Suppressor macrophage treated with lipopolysaccharide for 4 hours (primary cell): Measurements from ENCODE around the gene ST8SIA3.
A peak's percentile ranks its signal among the peaks of the same experiment; 100 is the strongest.

ENCODE experiments used
- DNase-seq: peaks from one replicate; pipeline ENCODE4 v3.0.0-alpha.2; 2020

Gene ST8SIA3

DNA sequence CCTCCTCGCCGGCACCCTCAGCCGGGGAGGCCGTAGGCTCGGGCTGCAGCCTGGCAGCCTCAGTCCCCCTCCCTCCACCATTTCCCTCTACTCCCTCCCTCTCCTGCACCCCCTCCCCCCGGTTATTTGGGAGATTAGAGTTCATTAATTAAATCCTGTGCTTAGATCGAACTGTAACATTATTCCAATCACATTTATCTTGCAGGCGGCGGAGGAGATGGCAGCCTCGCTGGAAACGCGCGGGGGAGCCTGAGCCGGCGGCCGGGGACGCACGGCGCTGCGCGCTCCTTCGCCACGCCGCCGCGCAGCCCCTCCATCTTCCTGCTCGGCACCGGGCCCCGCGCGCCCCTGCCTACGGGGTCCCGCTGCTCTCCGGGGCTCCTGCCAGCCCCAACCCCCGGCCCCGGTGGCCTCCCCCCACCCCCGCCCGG, at the start of gene ST8SIA3:
TSS of gene ST8SIA3 (plus strand) at position 287 of the 431 bp plus-strand sequence. CDS start 290 bp downstream, outside the sequence.
- no peak for DNase-seq

DNA sequence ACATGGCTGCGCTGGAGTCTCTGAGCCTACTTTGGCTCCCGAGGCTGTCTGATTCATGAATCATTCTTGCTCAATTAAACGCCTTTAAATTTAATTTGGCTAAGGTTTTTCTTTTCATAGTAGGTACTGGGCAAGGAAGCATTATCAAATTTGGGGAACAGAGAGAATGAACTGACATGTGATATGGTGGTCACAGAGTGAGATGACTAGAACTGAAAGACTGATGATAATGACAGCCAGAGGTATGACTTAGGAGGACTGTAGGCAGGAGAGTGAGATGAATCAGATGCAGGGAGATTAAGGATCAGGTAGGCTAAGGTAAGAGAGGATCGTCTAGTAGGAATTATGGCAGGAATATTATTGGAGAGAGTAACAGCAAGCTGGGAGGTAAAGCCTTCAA, 40.9 kb upstream of the ST8SIA3 start:
- DNase-seq, result no peak

DNA sequence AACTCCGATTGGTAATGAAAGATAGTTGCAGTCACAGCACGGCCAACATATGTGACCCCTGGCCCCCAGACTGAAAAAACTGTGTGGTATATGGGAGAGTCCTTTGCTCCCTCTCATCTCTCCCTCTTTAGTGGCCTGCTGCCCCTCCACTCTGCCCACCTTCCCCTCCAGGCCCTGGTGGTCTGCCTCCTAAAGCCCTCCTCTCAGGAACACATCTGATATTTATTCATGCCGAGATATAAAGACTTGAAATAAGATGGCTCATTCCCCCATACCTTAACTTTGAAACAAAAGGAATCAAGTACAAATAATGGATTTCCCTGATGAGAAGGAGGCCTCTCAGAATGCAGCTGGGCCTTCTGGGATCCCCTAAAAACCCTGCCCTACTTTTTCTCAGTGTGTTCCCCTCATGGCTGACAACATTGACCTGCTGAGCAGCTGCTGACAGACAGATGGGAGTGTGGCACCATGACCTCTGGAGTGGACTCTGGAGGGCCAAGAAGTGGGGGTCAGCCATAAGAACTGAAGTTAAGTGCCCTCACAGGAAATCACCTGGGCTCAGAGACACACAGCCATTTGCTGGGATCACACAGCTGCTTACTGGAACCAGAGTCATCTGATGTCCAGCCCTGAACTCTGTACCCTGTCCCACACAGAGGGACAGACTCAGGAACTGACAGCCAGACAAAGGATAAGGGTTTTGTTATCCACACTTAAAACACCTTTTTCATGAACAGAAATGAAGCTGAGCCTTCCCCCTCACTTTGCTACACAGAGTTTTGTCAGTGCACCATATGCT, 39.8 kb upstream of the ST8SIA3 start:
- DNase-seq, result no peak

GRCh38 chr18:57320603-57321002, 31.8 kb upstream of the ST8SIA3 start:
- DNase-seq, result no peak

- DNase-seq, result no peak
Observed at GRCh38 chr18:57325491-57326166, 26.7 kb upstream of the ST8SIA3 start.

GRCh38 chr18:57326718-57327323, 25.5 kb upstream of the ST8SIA3 start:
- DNase-seq, result no peak

DNA sequence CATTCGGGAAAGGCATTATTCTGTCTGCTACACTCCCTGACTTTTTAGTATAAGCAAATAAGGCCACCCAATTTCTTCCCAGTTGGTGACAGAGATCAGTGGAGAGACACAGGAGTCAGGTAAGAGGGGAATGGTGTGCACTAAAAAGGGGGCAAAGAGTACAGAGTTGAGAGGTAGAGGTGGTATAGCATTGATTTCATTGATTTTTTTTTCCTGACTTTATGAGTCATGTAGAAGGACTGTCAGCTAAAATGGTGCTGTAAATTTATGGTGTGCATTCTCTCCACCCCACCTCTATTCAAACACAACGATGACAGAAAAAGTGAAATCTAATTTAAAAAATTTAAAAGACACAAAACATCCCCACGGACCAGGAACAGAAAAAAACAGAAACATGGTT, 23.7 kb upstream of the ST8SIA3 start:
- no peak for DNase-seq

DNA sequence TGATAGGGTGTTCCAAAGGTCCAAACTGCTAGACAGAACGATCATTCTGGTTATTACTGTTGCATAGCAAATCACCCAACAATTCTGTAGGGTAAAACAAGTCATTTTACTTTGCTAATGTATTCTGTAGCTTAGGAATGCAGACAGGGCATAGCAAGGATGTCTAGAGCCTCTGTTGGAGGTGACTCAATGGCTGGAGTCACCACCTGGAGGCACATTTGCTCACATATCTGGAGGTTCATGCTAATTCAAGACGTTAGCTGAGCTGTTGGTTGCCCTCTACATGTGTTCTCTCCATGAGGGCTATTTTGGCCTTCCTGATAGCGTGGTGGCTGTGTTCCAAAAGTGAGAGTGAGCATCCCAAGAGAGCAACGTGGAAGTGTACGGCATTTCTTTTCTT, 22.5 kb upstream of the ST8SIA3 start:
- no peak for DNase-seq

- no peak for DNase-seq
Observed at GRCh38 chr18:57331718-57332117, 20.6 kb upstream of the ST8SIA3 start.

DNA sequence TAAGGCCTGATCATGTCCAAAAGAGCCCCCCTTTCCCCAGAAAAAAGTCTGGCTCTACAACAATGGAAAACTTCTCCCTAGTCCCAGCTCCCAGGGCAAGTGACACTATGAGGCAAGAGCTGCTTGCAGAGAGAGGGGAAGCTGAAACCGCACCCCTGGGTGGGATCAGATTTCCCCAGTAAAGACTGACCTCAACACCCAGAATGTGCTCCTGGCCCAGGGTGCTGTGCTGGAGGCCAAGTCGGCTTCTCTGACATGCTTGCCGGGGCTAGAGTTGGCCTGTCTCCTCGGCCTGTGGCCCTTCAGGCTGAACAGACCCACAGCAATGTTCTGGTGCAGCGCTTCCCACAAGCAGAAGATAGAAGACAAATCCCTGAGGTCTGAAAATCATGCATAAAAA, 18.4 kb upstream of the ST8SIA3 start:
- DNase-seq, result no peak

GRCh38 chr18:57334383-57334782, 18.0 kb upstream of the ST8SIA3 start:
- no peak for DNase-seq

- DNase-seq, result no peak
Observed at GRCh38 chr18:57336343-57336742, 16.0 kb upstream of the ST8SIA3 start.

GRCh38 chr18:57337890-57338289, 14.5 kb upstream of the ST8SIA3 start:
- no peak for DNase-seq

GRCh38 chr18:57343833-57344232, 8.5 kb upstream of the ST8SIA3 start:
- no peak for DNase-seq

- DNase-seq, result no peak
Observed at GRCh38 chr18:57346876-57347275, 5.5 kb upstream of the ST8SIA3 start.

DNA sequence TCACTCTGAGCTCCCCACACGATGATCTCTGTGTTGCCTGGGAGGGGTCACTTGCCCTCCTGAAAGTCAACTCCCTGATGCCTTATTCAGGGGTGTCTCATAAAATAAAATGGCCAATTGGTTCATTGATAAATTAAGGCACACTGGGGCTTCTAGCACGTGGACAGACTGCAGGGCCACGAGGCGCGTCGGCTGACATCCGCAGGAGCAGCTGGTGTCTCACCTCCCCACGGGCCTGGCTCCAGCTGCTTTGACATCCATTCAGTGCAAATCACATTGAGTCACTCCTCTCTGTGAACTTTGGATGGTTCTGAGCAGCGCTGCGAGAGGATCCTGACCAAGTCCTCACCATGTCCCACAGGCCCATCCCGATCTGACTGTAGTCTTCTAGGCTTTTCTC, 4.6 kb upstream of the ST8SIA3 start:
- DNase-seq, result no peak

DNA sequence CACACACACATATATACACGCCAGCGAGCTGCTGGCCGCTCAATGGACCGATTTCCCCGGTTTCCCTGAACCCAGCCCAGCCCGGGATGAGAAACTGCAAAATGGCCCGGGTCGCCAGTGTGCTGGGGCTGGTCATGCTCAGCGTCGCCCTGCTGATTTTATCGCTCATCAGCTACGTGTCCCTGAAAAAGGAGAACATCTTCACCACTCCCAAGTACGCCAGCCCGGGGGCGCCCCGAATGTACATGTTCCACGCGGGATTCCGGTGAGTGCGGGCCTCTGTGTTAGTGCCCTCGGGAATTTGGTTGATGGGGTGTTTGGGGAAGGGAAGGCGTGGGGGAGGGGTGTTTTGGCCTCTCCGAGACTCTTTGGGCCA, 392 bp downstream of the ST8SIA3 start:
- no peak for DNase-seq

DNA sequence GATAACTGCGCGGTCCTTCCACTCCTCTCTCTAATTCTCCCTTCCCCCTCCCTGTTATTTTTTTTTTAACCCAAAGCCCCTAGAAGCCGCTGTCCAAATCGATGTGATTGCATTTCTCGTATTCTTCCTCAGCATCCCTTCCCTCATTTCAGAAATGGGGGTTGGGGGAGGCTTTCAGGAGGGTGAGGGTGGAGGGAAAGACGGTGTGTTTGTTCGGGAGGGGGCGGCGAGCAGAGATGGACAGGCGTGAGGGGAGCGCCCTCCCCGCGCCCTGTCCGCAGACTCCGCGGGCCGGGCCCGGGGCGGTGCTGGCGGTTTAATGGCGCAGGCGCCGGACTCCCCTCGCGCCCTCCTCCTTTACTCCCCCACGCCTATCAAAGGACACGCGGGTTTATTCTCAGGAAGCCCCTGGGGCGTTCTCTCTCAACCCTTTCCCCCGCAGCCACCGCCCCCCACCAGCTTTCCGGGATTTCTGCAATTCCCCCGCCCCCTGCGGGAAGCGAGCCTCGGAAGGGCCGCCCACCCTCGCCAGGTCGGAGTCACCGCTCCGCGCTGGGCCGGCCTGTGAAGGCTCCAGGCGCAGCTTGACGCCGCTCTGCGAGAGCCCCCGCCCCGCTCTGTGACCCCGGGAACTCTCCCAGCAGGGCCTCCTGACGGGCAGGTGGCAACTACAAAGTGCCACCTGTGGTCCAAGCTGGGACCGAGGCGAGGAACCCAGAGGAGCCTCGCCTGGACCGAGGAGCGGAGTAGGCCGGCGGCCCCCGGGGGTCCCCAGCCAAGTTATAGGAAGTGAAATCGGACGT, 981 bp downstream of the ST8SIA3 start:
- DNase-seq, result no peak

DNA sequence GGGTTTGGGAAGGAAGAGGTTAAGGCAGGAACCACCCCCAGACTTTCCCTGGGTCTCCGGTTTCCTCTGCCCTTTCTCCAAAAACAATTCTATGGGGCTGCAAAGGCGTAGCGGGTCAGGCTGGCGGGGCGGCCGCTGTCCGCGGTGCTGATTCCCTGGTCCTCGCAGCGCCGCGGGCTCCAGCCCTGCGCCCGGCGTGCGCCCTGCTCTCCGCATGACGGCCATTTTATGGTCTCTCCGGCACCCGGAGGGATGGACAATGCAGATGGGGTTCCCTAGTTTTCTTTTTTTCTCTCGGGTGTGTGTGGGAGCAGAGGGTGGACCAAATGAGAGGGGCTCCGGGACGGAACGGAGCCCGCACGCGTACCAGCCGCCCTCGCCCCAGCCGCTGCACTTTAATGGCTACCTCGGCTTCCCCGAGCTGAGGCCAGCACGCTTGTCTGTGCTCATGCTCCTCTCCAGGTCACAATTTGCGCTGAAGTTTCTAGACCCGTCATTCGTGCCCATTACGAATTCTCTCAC, 1.6 kb downstream of the ST8SIA3 start:
- DNase-seq, result peak; percentile 28

DNA sequence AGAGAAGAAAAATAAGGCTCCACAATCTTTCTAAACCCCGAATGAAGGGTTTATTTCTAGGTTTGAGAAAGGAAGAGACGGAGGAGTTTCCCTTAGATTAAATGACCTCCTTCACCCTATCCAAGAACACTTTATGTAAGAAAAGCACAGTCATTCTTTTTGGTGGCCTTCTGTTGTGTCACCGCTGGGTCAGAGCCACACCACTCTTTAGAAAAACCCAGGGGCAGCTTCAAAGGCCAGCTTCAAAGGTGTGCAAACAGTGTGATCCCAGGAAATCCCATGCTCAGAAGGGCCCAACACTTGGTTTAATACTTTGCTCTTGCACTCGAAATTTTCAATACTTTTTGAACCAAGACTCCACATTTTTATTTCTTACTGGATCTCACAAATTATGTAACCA, 7.1 kb downstream of the ST8SIA3 start:
- no peak for DNase-seq

DNA sequence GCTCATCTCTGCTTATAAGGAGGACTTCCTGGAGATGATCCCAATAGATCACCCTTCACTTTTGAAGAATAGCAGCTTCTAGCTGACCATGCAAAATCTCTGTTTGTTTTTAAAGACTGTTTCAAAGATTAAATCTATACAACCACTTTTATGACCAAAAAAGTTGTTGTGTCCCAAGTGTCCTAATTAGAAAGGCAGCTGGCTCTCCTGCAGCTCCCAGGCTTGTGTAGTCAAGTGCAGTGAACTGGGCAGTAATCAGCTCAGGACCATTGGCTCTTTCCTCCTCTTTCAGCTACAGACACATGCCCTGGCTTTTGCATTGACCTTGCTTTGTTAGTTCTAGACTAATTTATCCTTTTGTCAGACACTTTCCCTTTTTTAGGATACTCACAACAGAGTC, 10.4 kb downstream of the ST8SIA3 start:
- no peak for DNase-seq

DNA sequence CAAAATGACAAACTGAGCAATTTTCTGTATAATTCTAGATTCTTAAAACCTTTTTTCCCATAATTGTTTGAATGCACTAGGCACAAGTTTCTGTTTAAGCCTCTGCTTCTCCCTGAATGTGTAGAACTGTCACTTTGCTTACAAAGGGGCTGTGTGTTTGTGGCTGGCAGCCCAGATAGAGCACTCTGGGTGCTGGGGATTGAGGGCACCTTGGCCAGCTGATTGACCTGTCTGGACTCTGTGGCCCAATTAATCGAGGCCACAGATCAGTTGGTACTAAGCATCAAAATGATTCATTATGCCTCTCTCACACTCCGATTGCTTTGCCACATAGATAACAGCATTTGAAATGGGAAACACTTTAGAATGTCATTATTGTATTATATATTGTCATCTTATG, 12.1 kb downstream of the ST8SIA3 start:
- DNase-seq, result no peak

- DNase-seq, result no peak
Observed at GRCh38 chr18:57366528-57367081, 14.2 kb downstream of the ST8SIA3 start.
